NCI-H146 (cell line): ENCODE measurements around the gene CLCN5.

Source experiments
- DNase-seq: peaks from one replicate; lab custom pipeline; 2025; lab: John Stamatoyannopoulos, UW

Gene CLCN5

DNA sequence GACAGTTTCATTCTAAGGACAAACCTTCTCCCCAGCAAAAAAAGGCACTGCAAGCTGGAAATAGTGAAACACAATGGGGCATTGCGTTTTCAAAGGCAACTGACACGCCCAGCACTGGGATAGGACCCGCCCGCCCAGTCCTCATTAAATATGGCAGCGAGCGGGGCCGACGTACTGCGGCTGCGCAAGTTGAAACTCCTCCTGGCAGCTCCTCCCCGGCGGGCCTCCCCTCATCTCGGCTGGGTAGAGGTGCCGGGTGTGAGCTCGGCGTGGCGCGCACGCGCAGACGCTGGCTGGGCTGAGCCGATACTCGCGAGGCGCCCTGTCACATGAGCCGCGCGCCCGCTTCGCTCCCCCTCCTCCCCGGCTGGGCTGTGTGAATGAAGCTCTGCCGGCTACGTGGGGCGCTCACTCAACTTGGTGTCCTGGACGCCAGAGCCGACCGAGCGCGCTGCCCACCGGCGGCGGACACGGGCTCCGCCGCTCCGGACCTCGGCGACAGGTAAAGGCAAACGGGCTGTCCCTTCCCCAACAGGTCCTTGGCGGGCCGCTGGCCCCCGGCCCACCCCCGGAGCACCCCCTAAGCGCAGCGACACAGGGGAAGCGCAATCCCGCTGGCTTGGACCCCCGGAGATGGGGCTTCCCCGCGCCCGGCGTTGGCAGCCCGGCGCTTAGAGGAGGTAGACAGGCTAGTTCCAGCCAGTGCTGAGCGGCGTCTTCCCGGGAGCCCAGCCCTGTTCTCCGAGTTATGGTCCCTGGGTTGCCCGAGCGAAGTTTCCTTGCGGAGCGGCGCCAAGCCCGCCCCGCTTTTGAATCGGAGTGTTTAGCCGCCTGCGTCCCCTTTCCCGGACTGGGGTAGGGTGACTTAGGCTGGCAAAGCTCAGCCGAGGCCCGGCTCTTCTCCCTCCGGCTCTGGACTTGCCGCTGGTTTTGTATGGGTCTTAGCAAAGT lies at the start of gene CLCN5:
Gene CLCN5 (plus strand): TSS at position 306 of the 951 bp plus-strand sequence. CDS start 2,703 bp downstream, outside the sequence.
- DNase-seq = peak; percentile 96

DNA sequence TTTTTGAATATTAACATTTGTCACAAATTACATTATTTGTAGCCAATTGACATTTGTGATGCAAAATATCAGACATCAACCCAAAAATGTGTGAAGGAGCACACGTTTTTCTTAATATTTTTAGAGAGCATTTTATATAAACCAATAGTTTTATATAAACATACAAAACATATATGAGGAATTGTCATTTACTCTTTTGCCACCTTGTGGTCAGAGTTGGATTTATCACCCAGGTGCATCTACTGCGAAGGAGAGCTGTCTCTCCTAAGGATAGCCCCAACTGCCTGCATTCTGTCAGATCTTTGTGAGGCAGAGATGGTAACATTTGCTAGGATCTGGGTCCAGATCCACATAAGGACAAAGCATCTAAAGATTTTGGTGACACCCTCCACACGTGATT lies 45.6 kb upstream of the CLCN5 start:
- peak; percentile 49 for DNase-seq

GRCh38 chrX:49877397-49878101 lies 44.8 kb upstream of the CLCN5 start:
- DNase-seq = peak; percentile 7

DNA sequence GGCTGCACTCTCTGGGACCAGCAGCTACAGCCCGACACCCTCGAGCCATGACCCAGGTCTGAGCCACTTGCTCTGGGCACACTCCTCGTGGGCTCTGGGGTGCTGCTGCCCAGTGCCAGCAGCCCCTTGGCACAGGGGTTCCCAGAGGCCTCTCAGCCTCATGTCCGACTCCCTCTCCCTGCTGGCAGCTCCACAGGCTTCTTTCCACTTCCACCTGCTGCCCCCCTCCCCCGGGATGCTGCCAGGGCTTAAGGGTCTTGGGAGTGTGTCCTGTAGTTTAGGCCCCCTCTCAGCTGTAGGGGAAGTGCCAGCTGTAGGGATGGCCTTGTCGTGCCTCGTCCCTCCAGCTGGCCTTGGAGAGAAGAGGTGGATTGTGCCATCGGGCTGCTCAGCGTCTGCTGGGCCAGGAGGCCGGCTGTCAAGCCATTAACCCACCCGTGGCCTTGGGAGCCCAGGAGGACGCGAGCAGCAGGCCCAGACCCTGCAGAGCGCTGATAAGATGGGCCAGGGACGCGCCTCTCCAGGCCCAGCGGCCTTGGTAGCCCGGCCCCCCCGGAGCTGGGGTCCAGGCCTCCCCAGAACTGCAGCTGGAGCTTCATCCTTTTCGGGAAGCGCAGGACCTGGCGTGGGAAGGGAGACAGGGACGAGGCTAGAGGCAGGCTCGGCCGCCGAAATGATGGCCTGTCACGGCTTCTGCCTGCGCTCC lies 44.1 kb upstream of the CLCN5 start:
- DNase-seq = peak; percentile 22

DNA sequence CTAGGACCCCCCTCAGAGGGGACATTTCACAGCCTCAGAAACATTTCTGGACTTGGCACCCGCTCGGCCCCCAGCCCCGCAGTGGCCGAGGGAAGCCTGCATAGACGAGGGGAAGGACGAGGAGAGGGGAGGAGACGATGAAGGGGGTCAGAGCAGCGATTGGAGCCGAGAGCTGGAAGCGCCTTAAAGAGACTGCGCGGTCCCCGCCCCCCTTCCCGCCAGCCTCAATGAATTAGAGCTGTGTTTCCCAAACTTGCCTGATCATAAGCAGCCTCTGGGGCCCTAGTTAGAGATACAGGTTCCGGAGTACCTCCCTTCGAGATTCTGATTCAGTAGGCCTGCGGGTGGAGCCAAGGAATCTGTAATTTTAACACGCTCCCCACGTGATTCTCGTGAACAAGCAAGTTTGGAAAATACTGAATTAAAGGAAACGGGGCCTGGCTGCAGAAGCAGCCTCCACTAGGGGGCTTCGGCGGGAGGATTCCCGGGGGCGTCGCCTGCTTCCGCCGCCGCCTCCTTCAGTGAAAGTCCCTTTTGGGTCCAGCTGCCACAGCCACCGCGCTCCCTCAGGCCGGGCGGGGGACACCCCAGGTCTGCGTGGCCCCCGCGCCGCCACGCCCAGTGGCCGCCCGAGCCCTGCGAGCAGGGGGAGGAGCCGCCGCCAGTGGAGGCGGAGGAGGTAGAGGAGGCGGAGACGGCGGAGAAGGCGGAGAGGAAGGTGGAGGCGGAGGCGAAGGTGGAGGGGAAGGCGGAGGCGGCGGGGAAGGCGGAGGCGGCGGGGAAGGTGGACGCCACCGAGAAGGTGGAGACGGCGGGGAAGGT lies 43.4 kb upstream of the CLCN5 start, which contains the start of gene USP27X:
Gene USP27X (plus strand): TSS at position 651 of the 822 bp plus-strand sequence. CDS start 824 bp downstream, outside the sequence.
- DNase-seq = peak; percentile 88

DNA sequence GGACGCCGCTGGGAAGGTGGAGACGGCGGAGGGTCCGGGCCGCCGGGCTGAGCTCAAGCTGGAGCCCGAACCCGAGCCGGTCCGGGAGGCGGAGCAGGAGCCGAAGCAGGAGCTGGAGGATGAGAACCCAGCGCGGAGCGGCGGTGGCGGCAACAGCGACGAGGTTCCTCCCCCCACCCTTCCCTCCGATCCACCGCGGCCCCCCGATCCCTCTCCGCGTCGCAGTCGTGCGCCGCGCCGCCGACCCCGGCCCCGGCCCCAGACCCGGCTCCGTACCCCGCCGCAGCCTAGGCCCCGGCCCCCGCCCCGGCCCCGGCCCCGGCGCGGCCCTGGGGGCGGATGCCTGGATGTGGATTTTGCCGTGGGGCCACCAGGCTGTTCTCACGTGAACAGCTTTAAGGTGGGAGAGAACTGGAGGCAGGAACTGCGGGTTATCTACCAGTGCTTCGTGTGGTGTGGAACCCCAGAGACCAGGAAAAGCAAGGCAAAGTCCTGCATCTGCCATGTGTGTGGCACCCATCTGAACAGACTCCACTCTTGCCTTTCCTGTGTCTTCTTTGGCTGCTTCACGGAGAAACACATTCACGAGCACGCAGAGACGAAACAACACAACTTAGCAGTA lies 42.6 kb upstream of the CLCN5 start:
- DNase-seq = no peak

DNA sequence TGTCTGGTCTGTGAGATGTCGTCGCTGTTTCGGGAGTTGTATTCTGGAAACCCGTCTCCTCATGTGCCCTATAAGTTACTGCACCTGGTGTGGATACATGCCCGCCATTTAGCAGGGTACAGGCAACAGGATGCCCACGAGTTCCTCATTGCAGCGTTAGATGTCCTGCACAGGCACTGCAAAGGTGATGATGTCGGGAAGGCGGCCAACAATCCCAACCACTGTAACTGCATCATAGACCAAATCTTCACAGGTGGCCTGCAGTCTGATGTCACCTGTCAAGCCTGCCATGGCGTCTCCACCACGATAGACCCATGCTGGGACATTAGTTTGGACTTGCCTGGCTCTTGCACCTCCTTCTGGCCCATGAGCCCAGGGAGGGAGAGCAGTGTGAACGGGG lies 41.7 kb upstream of the CLCN5 start:
- no peak for DNase-seq

DNA sequence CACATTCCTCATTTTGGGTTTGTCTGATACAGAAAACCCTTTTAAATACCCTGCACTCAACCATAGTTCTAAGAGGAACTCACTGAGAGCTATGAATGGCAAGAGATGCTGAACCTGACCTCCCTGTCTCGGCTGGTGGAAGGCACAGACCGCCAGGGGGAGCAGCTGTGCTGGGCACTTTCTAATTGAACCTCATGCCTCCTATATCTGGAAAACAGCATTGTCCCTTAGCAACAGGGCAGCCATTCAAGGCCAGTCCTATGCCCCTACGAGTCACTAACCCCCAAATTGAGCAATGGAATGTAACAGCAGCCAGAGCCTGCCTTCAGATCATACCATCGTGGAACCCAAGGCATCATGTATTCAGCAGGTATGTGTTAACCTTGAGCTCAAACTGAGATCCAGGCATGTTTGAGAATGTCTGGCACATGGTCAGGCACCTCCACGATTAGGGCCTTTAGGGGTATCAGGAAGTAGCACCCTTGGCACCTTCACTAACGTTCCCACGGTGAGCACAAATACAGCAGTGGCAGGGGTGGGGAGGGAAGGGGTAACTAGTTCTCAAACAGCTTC lies 38.0 kb upstream of the CLCN5 start:
- DNase-seq = peak; percentile 69

DNA sequence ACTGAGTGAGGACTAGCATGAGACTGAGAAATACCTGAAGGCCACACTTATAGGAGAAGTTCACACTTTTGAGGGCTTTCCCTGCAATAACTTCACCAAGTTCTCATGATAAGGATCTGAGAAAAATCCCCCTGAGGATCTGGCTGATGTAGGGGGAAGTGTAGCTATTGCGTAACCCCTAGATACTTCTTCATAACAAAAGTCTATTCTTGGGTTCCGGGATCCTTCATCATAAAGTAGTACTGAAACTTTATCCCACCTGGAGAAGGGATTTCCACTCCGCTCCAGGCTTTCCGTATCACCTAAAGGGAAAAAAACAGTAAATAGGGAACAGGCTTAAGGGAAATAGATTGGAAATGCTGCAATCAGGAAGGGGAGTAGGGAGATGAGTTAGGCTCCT lies 29.9 kb upstream of the CLCN5 start:
- no peak for DNase-seq

DNA sequence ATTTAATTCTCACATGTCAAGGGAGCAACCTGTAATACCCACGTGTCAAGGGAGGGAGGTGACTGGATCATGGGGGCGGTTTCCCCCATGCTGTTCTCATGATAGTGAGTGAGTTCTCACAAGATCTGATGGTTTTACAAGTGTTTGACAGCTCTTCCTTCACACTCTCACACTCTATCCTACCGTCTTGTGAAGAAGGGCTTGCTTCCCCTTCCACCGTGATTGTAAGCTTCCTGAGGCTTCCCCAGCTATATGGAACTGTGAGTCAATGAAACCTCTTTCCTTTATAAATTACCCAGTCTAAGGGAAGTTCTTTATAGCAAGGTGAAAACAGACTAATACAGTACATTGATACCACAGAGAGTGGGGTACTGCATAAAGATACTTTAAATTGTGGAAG lies 25.4 kb upstream of the CLCN5 start:
- no peak for DNase-seq

GRCh38 chrX:49901048-49901447 lies 21.3 kb upstream of the CLCN5 start:
- DNase-seq = peak; percentile 91

- peak; percentile 67 for DNase-seq
Measured at GRCh38 chrX:49910344-49910743, 12.1 kb upstream of the CLCN5 start.

- peak; percentile 70 for DNase-seq
Measured at GRCh38 chrX:49912086-49912485, 10.3 kb upstream of the CLCN5 start.

GRCh38 chrX:49912861-49913260 lies 9.5 kb upstream of the CLCN5 start:
- DNase-seq = no peak

DNA sequence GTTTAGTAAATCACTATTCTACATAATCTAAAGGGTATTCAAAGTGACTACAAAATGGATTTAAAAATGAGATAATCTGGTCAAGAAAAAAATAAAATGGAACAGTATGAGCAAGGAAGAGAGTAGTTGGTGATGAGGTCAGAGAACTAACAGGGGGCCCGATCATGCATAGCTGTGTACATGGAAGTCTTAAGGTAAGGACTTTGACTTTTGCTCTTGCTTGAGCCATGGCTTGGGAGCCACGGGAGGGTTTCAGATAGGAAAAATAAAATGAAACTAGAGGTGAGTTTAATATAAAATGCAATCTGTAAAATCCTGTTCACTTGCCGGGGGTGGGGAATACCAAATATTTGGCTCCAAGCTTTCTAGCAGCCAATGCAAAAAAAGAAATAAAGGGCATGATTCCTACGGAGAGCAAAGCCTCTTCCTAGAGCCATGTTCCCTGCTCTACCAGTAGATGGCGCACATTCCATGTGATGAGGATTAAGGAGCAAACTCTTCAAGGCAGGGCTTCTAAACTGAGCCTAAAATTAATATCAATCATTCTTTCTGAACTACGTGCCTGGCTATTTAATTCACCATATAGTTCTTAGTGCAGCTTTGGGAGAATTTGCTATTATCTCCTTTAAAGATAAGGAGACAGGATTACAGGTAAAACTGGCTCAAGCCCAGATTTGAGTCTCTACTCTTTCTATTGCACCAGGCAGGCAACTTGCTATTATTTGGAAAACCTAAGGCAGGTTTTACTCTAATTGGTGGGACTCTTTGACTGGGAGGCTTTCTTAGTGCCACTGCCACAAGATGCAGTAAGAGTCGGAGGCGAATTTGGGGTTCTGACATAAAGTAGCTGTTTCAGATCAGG lies 6.8 kb upstream of the CLCN5 start:
- peak; percentile 58 for DNase-seq

DNA sequence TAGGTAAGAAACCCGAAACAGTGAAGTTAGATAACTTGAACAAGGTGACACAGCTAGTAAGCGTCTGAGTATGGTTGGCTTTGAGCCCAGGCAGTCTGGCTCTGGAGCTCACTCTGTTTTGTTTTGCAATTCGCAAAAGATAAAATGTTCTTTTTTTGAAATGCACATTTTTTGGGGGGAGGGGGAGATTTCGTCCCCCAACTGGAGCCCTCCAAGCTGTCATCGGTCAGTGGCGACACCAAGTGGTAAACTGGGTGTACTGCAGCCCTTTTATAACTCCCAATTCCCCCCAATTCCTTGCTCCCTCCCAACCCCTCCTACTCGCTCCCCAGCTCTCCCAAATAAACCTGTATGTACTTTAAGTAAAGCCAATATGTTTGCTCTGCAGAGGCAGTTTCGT lies 2.8 kb upstream of the CLCN5 start:
- peak; percentile 21 for DNase-seq

DNA sequence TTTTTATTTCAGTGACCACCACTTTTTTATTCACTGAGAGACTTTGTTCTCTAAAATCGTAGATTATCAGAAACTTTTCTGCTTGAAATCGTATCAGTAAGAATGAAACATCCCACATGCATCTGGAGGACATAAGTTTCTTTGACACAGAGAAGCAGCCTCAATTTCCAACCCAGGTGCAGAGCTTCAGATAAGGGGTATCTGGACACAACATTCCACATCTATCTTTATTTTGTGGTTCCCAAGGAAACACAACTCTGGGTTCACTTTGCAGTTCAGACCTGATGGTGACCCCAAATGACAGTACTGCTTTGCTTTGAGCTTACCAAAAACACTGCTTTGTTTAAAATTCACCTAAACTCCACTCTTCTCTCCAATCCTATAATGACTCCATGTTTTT lies 1.3 kb upstream of the CLCN5 start:
- no peak for DNase-seq

GRCh38 chrX:49925176-49925575 lies 2.8 kb downstream of the CLCN5 start:
- DNase-seq = no peak

GRCh38 chrX:49930039-49930438 lies 7.6 kb downstream of the CLCN5 start:
- DNase-seq = no peak

- no peak for DNase-seq
Measured at GRCh38 chrX:49932791-49933190, 10.4 kb downstream of the CLCN5 start.
